ENCODE data around the gene PARP1.

DNA sequence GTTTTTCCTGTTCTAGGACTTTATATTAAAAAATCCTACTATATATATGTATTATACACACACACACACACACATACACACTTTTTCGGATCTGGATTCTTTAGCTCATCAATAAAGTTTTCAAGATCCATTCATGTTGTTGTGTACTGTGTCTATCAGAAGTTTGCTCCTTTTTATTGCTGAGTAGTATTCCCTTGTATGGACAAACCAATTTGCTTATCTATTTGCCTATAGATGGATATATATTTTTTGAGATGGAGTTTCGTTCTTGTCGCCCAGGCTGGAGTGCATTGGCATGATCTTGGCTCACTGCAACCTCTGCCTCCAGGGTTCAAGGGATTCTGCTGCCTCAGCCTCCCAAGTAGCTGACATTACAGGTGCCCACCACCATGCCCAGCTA is 78.7 kb downstream of the PARP1 start:
- TF ChIP-seq, protein P1, sequence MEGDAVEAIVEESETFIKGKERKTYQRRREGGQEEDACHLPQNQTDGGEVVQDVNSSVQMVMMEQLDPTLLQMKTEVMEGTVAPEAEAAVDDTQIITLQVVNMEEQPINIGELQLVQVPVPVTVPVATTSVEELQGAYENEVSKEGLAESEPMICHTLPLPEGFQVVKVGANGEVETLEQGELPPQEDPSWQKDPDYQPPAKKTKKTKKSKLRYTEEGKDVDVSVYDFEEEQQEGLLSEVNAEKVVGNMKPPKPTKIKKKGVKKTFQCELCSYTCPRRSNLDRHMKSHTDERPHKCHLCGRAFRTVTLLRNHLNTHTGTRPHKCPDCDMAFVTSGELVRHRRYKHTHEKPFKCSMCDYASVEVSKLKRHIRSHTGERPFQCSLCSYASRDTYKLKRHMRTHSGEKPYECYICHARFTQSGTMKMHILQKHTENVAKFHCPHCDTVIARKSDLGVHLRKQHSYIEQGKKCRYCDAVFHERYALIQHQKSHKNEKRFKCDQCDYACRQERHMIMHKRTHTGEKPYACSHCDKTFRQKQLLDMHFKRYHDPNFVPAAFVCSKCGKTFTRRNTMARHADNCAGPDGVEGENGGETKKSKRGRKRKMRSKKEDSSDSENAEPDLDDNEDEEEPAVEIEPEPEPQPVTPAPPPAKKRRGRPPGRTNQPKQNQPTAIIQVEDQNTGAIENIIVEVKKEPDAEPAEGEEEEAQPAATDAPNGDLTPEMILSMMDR (conservative IDR thresholded peaks at IDR 0.05 in 1 of 2, IDR thresholded peaks at IDR 0.05 in 1 of 2; ENCODE audit: low read depth in 1 of 2, low read length in 2 of 2), result no peak
- TF ChIP-seq EZH2 (IDR thresholded peaks at IDR 0.05; ENCODE audit: low read length, missing control alignments), result no peak

Measured in fibroblast of lung (primary cell).